GM19025 (cell line): ENCODE data around the gene FKBP2.
A peak's percentile ranks its signal among the peaks of the same experiment; 100 is the strongest.

Source experiments
- ATAC-seq: cut with Tn5 transposase; IDR thresholded peaks from one replicate; pipeline ENCODE4 v1.9.1; 2021; ENCODE audit warnings: mild to moderate bottlenecking, low read depth, moderate library complexity; ENCODE audit not compliant: unreplicated experiment

Gene FKBP2

DNA sequence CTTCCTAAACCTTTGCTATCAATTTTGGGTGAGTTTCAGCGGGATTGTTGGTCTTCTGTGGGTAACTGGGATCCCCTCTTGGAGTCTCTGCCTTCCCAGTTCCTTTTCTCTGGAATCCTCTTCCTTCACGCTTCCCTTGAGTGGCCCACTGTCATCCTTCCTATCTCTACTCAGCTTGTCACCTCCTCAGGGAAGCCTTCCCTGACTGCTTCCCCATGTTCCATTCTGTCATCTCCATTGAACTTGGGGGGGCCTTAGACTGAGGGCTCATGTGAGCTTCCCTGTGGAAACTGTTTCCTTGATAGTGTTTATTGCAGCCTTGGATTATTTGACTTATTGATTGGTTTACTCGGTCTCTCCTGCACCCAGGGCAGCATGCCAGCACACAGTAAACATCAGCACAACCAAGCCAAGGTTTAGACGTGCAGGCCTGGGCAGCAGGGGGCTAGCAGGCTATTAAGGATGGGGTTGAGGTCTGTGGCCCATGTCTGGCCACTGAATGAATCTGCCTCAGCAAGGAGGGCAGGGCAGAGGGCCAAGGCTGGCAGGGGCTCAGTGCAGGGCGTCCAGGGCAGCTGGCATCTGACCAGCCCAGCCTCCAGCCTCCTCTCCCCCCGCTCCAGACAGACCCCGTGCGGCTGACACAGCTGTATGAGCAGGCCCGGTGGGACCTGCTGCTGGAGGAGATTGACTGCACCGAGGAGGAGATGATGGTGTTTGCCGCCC lies 22.1 kb upstream of the FKBP2 start:
- no peak for ATAC-seq

DNA sequence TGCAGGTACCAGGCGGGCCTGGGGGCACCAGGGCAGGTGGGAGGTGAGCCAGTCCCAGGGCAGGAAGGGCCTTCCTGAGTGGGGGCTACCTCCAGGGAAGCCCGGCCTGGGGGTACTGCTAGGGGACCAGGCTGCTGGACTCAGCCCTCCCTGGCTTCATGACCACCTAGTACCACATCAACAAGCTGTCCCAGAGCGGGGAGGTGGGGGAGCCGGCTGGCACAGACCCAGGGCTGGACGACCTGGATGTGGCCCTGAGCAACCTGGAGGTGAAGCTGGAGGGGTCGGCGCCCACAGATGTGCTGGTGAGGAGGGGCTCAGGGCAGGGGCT lies 21.6 kb upstream of the FKBP2 start:
- ATAC-seq = no peak

- no peak for ATAC-seq
Observed at GRCh38 chr11:64219755-64220154, 21.1 kb upstream of the FKBP2 start.

DNA sequence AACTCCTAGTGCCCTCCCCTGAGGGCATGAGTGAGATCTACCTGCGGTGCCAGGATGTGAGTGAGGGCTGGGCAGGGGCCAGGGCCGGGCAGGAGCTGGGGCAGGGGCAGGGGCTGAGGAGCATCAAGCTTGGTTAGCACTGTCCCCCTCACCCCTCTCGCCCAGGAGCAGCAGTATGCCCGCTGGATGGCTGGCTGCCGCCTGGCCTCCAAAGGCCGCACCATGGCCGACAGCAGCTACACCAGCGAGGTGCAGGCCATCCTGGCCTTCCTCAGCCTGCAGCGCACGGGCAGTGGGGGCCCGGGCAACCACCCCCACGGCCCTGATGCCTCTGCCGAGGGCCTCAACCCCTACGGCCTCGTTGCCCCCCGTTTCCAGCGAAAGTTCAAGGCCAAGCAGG lies 20.6 kb upstream of the FKBP2 start:
- no peak for ATAC-seq

DNA sequence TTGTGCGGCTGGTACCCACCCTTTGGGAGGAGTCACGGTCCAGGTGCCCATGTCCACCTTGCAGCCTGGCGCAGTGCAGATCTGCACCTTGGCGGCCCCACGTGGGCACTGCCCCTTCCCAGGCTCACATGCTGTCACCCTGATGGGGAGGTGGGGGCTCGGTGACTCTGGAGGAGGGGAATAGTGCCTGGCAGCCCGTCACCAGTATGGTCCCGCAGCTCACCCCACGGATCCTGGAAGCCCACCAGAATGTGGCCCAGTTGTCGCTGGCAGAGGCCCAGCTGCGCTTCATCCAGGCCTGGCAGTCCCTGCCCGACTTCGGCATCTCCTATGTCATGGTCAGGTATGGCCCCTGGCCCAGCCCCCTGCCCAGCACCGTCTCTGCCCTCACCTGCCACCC lies 20.1 kb upstream of the FKBP2 start:
- ATAC-seq = no peak

DNA sequence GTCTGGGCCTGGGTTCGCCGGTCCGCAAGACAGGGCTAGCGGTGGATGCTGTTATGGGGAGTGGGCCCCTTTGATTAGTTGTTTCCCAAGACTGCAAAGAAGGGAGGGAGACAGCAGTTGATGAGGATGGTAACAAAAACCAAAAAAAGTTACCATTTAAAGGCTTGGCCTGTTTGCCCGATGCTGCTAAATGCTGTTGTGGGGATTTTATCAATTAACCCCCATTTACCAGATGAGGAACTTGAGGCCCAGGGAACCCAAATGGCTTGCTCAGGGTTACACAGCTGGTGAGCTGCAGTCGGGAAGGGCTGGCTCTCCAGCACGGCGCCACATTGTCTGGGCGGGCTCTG lies 18.3 kb upstream of the FKBP2 start:
- ATAC-seq = no peak

- ATAC-seq = no peak
Observed at GRCh38 chr11:64223001-64223651, 17.8 kb upstream of the FKBP2 start.

- ATAC-seq = no peak
Observed at GRCh38 chr11:64224151-64224890, 16.6 kb upstream of the FKBP2 start.

GRCh38 chr11:64224891-64225607 lies 15.8 kb upstream of the FKBP2 start:
- no peak for ATAC-seq

DNA sequence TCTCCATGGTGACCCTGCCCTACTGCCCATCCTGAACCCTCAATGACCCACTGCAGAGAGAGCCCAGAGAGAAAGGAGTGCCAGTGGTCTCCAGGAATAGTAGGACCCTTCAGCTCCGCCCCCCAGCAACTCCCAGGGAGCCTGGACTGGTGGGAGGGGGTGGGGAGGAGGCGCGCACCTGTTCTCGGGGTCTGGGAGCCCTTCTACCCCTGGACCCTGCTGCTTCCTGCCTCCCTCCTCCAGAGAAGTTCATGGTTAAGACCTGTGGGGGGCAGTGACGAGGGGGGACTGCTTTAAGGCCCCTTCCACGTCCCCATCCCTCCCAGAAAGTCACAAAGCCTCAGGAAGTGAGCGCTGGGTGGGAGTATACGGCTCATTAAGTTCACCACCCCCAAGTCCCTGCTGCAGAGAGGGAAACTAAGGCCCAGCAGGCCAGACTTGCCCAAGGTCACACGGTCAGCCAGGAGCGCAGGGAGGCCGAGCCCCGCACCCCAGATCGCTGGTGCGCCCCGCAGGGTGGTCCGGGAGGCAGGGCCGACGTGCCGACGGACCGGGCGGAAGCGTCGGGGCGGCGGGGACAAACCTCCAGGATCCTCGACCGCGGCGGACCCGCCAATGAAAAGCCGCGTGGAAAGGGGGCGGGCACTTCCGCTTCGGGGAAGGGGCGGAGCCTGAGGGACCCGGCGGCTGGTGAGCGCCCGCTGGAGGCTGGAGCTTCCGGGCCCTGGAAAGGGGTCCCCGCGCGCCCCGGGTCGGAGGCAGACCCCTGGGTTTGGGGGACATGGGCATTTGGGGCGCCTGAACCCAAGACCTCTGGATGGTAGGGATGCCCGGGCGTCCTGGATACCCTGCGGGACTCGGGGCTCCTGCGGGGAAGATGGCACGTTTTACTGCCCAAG lies 15.0 kb upstream of the FKBP2 start, which contains the start of the genes NUDT22 and TRPT1:
Gene NUDT22 (plus strand): TSS at position 667 of the 899 bp plus-strand sequence. CDS start 379 bp downstream, outside the sequence.
Gene TRPT1 (minus strand): TSS at position 579 of the 899 bp plus-strand sequence. CDS start 326 bp downstream, at position 253.
- ATAC-seq = peak; percentile 42

GRCh38 chr11:64226507-64227051 lies 14.3 kb upstream of the FKBP2 start:
- ATAC-seq = peak; percentile 19

- no peak for ATAC-seq
Observed at GRCh38 chr11:64227405-64227956, 13.4 kb upstream of the FKBP2 start.

DNA sequence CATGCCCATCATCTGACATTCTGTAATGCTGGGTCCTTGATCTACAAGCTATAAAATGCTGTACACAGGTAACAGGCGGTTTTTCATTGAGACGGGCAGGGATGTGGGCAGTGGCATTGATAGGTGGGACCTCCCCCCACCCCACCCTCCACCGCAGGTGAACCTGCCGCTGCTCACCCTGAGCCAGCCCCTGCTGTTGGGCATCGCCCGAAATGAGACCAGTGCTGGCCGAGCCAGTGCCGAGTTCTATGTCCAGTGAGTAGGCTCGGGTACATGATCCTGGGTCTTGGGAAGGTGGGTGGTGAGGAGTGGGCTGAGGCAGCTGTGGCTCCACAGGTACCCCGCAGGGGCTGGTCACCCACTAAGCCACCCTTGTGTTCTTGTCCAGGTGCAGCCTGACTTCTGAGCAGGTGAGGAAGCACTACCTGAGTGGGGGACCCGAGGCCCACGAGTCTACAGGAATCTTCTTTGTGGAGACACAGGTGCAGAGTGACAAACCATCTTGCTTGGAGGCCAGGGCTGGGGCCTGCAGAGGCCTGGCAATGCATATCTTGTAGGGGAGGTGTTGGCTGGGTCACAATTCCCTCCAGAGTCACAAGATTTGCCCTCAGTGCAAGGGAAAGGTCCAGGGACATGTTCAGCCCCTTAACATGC lies 11.7 kb upstream of the FKBP2 start:
- no peak for ATAC-seq

- no peak for ATAC-seq
Observed at GRCh38 chr11:64229744-64230170, 11.1 kb upstream of the FKBP2 start.

DNA sequence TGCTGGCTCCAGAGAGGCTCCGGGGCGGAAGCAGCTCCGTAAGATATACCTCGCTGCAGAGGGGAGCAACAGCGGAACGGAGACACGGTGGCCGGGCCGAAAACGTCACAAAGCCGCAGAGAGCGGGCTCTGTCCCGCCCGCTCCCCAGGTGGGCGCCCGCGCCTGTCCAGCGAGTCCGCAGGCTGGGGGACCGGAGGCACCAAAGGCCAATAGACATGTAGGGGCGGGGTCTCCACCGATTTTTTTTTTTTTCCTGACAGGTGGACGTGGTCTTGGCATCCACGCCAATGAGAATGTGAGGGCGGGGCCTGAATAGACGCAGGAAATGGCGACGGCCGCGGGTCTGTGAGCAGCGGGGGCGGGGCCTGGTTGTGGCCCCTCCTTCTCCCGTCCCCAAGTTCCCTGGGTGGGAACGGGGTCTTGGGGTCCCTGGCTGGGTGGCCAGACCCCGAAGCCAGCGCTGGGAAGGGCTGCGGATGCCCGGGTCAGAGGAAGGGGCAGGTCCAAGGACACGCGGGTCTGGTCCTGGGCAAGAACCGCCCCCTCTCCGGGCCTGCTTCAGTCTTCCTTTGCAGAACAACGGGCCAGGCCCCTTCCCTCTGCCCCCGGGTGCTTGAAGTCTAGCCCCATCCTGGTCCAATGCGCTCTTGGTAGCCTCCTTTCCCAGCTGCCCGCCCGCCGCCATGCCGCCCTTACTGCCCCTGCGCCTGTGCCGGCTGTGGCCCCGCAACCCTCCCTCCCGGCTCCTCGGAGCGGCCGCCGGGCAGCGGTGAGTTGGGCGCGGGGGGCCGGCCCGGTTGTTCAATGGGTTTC lies 10.5 kb upstream of the FKBP2 start, which contains the start of gene DNAJC4:
Gene DNAJC4 (plus strand): TSS at position 378 of the 814 bp plus-strand sequence. CDS start 307 bp downstream, at position 685.
- peak; percentile 41 for ATAC-seq

- no peak for ATAC-seq
Observed at GRCh38 chr11:64230985-64231365, 9.9 kb upstream of the FKBP2 start.

- no peak for ATAC-seq
Observed at GRCh38 chr11:64231546-64231945, 9.3 kb upstream of the FKBP2 start.
